Measurements from ENCODE around the gene IL11RA.

The IL11RA gene

GRCh38 chr9:34663303-34663605, 11.3 kb downstream of the IL11RA start:
- TF ChIP-seq REST (IDR thresholded peaks at IDR 0.05; ENCODE audit: insufficient read depth in 1 of 2, low read depth in 2 of 2, low read length in 2 of 2) (no peak), SIN3A (IDR thresholded peaks at IDR 0.05; ENCODE audit: borderline replicate concordance, insufficient read depth, low read length) (no peak), POLR2AphosphoS5 (IDR thresholded peaks at IDR 0.05; ENCODE audit: low read depth, low read length) (no peak), TAF1 (IDR thresholded peaks at IDR 0.05; ENCODE audit: borderline replicate concordance, insufficient read depth, low read length) (no peak), FOXP2 (optimal IDR thresholded peaks at IDR 0.05; ENCODE audit: borderline replicate concordance, extremely low read depth, extremely low read length, insufficient read depth) (no peak)

- TF ChIP-seq POLR2AphosphoS5 (IDR thresholded peaks at IDR 0.05; ENCODE audit: low read depth, low read length) (no peak), FOXP2 (optimal IDR thresholded peaks at IDR 0.05; ENCODE audit: borderline replicate concordance, extremely low read depth, extremely low read length, insufficient read depth) (no peak), REST (IDR thresholded peaks at IDR 0.05; ENCODE audit: insufficient read depth in 1 of 2, low read depth in 2 of 2, low read length in 2 of 2) (no peak), TAF1 (IDR thresholded peaks at IDR 0.05; ENCODE audit: borderline replicate concordance, insufficient read depth, low read length) (no peak), SIN3A (IDR thresholded peaks at IDR 0.05; ENCODE audit: borderline replicate concordance, insufficient read depth, low read length) (no peak)
Observed at GRCh38 chr9:34664281-34665066, 12.5 kb downstream of the IL11RA start.

GRCh38 chr9:34665067-34665380, 13.0 kb downstream of the IL11RA start:
- TF ChIP-seq REST (IDR thresholded peaks at IDR 0.05; ENCODE audit: insufficient read depth in 1 of 2, low read depth in 2 of 2, low read length in 2 of 2) (no peak), POLR2AphosphoS5 (IDR thresholded peaks at IDR 0.05; ENCODE audit: low read depth, low read length) (no peak), SIN3A (IDR thresholded peaks at IDR 0.05; ENCODE audit: borderline replicate concordance, insufficient read depth, low read length) (no peak), TAF1 (IDR thresholded peaks at IDR 0.05; ENCODE audit: borderline replicate concordance, insufficient read depth, low read length) (no peak), FOXP2 (optimal IDR thresholded peaks at IDR 0.05; ENCODE audit: borderline replicate concordance, extremely low read depth, extremely low read length, insufficient read depth) (no peak)

GRCh38 chr9:34665381-34666250, 13.6 kb downstream of the IL11RA start:
- no peak for TF ChIP-seq FOXP2 (optimal IDR thresholded peaks at IDR 0.05; ENCODE audit: borderline replicate concordance, extremely low read depth, extremely low read length, insufficient read depth)
- no peak for TF ChIP-seq TAF1 (IDR thresholded peaks at IDR 0.05; ENCODE audit: borderline replicate concordance, insufficient read depth, low read length)
- TF ChIP-seq POLR2AphosphoS5 (IDR thresholded peaks at IDR 0.05; ENCODE audit: low read depth, low read length) = no peak
- no peak for TF ChIP-seq SIN3A (IDR thresholded peaks at IDR 0.05; ENCODE audit: borderline replicate concordance, insufficient read depth, low read length)
- no peak for TF ChIP-seq REST (IDR thresholded peaks at IDR 0.05; ENCODE audit: insufficient read depth in 1 of 2, low read depth in 2 of 2, low read length in 2 of 2)
